WTC11 (cell line): Measurements from ENCODE around the gene MAML3. TPM values are rescaled to one million over a fixed set of nuclear protein-coding genes. Genes with fewer than 3 reads are reported as not detected.
A peak's percentile ranks its signal among the peaks of the same experiment; 100 is the strongest.

Experiments
- ATAC-seq: fragments of 200-7000 bp; cut with Tn5 transposase; 2 replicates; pipeline ENCODE4 v1.10.0; 2021; ENCODE audit warnings: mild to moderate bottlenecking, moderate library complexity
- CTCF ChIA-PET: fragments of 300-600 bp; sonication (Branson Sonifier 250); formaldehyde crosslinking; loops from one replicate; lab custom pipeline; 2021; ENCODE audit warnings: antibody characterized with exemption; lab: Charles Lee
- POLR2A ChIA-PET: fragments of 350-600 bp; sonication (Branson Sonifier 250); formaldehyde crosslinking; loops from one replicate; lab custom pipeline; 2021; ENCODE audit warnings: antibody characterized with exemption; lab: Charles Lee
- DNase-seq: peaks from one replicate; pipeline ENCODE4 v3.0.0; 2021; ENCODE audit warnings: low spot score
- H3K27ac Mint-ChIP-seq: 2 replicates; pipeline ENCODE4 v1.8.0; 2021; ENCODE audit warnings: mixed read lengths
- H3K27me3 Mint-ChIP-seq: 2 replicates; pipeline ENCODE4 v1.8.0; 2021; ENCODE audit warnings: low read depth, mild to moderate bottlenecking, moderate library complexity, mixed read lengths
- H3K36me3 Mint-ChIP-seq: 2 replicates; pipeline ENCODE4 v1.8.0; 2021; ENCODE audit warnings: mixed read lengths
- H3K4me1 Mint-ChIP-seq: 2 replicates; pipeline ENCODE4 v1.8.0; 2022; ENCODE audit warnings: mixed read lengths
- H3K4me3 Mint-ChIP-seq: 2 replicates; pipeline ENCODE4 v1.8.0; 2021; ENCODE audit warnings: mild to moderate bottlenecking, moderate library complexity, mixed read lengths
- H3K9me3 Mint-ChIP-seq: 2 replicates; pipeline ENCODE4 v1.8.0; 2021; ENCODE audit warnings: mixed read lengths
- AFF4 ChIP-seq: sonication (generic); formaldehyde crosslinking; IDR thresholded peaks from 2 replicates; pipeline ENCODE4 v1.8.1; 2023; ENCODE audit warnings: mild to moderate bottlenecking, missing genetic modification reagents, borderline replicate concordance
- ARID4B ChIP-seq: sonication (generic); formaldehyde crosslinking; IDR thresholded peaks from 2 replicates; pipeline ENCODE4 v1.8.0; 2023; ENCODE audit warnings: missing genetic modification reagents, mild to moderate bottlenecking, borderline replicate concordance
- ATF2 ChIP-seq: sonication (generic); formaldehyde crosslinking; IDR thresholded peaks from 2 replicates; pipeline ENCODE4 v1.8.1; 2022; ENCODE audit warnings: low read depth, missing genetic modification reagents, borderline replicate concordance
- EMX1 ChIP-seq: fragments of 250-450 bp; sonication (Bioruptor Pico); IDR thresholded peaks from 2 replicates; pipeline ENCODE4 v1.8.0; 2021; ENCODE audit warnings: mild to moderate bottlenecking
- JUN ChIP-seq: sonication (generic); formaldehyde crosslinking; IDR thresholded peaks from 2 replicates; pipeline ENCODE4 v1.8.0; 2023; ENCODE audit warnings: mild to moderate bottlenecking, missing genetic modification reagents
- KAT7 ChIP-seq: sonication (generic); formaldehyde crosslinking; IDR thresholded peaks from 2 replicates; pipeline ENCODE4 v1.8.1; 2023; ENCODE audit warnings: missing genetic modification reagents, mild to moderate bottlenecking, borderline replicate concordance
- NR1H2 ChIP-seq: sonication (generic); formaldehyde crosslinking; IDR thresholded peaks from 2 replicates; pipeline ENCODE4 v1.9.0; 2021; ENCODE audit warnings: mild to moderate bottlenecking, moderate library complexity, missing genetic modification reagents
- PRDM15 ChIP-seq: sonication (generic); formaldehyde crosslinking; IDR thresholded peaks from 2 replicates; pipeline ENCODE4 v1.8.0; 2022; ENCODE audit warnings: missing genetic modification reagents
- total RNA-seq: library from RNA; stranded (reverse); gene quantifications from 3 replicates; pipeline ENCODE4 v1.2.3, GENCODE V29; 2021
- TF ChIP-seq, protein P1 (sequence below): sonication (generic); formaldehyde crosslinking; IDR thresholded peaks from 2 replicates; pipeline ENCODE4 v1.8.0; 2022; ENCODE audit warnings: mild to moderate bottlenecking, missing genetic modification reagents

Gene MAML3
- total RNA-seq, 1 experiment from 2014 or later: 7.4 TPM

- TF ChIP-seq PRDM15 (no peak), KAT7 (CRISPR knock-in tag) (no peak), ARID4B (CRISPR knock-in tag) (no peak), NR1H2 (CRISPR knock-in tag) (no peak), EMX1 (no peak), JUN (CRISPR knock-in tag) (no peak), ATF2 (no peak)
- TF ChIP-seq, protein P1, sequence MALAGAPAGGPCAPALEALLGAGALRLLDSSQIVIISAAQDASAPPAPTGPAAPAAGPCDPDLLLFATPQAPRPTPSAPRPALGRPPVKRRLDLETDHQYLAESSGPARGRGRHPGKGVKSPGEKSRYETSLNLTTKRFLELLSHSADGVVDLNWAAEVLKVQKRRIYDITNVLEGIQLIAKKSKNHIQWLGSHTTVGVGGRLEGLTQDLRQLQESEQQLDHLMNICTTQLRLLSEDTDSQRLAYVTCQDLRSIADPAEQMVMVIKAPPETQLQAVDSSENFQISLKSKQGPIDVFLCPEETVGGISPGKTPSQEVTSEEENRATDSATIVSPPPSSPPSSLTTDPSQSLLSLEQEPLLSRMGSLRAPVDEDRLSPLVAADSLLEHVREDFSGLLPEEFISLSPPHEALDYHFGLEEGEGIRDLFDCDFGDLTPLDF (CRISPR knock-in tag): no peak
These were observed 250.1 kb downstream of the MAML3 start (continued) for GRCh38 chr4:139903845-139904244.

DNA sequence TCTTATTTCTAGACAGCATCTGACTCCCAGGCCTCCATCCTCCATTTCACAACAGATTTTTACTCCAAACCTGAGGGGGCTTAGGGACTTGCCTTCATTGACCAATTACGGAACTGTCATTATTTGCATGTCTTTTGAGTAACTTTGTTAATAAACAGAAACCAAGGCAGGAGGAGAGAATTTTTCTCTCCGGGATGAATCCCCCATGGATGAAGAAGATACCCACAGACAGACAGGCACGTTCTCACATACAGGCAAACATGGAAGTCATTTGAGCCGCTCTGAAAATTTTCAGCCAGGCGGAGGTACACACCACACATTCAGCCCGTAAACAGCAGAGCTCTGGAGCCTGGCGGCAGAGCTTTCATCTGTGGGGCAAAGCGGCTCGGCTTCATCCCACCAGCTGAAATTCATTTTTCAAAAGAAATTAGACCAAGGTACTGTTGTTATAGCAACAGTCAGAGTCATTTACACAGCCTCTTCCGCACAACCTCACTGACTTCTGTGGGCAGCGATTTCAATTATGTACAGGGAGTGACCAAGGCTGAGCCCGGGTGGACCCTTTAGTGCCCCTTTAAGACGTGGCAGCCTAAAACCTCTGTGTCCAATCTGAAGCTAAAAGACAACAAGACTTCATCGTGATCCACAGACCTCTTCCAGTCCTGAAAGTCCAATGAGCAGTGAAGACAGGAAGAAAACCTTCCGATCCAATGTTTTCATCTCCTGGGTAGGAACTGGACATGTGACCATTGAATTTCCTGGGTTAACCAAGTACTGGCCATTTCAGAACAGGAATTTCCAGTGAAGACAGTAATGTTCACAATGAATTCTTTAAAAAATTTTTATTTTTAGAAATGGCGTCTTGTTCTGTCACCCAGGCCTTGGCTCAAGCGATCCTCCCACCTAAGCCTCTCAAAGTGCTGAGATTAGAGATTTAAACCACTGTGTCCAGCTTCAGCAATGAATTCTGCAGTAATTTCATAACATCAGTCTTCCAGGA lies 251.4 kb downstream of the MAML3 start:
- no peak for TF ChIP-seq AFF4 (CRISPR knock-in tag)
- CTCF ChIA-PET: no interaction called here
- Mint-ChIP-seq H3K27ac (peak overlapping the region; percentile 81), H3K27me3 (no peaks in the 10 kb centered on the region), H3K36me3 (peaks cover 11% of the 10 kb centered on the region; the same call in 1 of the 2 replicates), H3K4me1 (peaks cover 25% of the 10 kb centered on the region), H3K4me3 (no peak overlapping the region), H3K9me3 (peaks cover 16% of the 10 kb centered on the region)
- POLR2A ChIA-PET: no interaction called here
- no peak for ATAC-seq
- no peak for DNase-seq
